HepG2 (cell line): ENCODE data around the gene ATN1. TPM values are rescaled to one million over a fixed set of nuclear protein-coding genes. Genes with fewer than 3 reads are reported as not detected.
A peak's percentile ranks its signal among the peaks of the same experiment; 100 is the strongest.

Source experiments
- ARHGAP35 ChIP-seq: sonication (generic); formaldehyde crosslinking; IDR thresholded peaks from 2 replicates; pipeline ENCODE4 v1.9.0; 2022; ENCODE audit warnings: mild to moderate bottlenecking, inconsistent platforms, moderate library complexity, missing genetic modification reagents, borderline replicate concordance
- ATF6 ChIP-seq: sonication (generic); formaldehyde crosslinking; conservative IDR thresholded peaks from 2 replicates; pipeline ENCODE4 v1.4.0; 2020; ENCODE audit warnings: missing genetic modification reagents
- ELF1 ChIP-seq: sonication (generic); formaldehyde crosslinking; IDR thresholded peaks from 2 replicates; pipeline ENCODE4 v1.4.0; 2020; ENCODE audit warnings: missing genetic modification reagents
- FIP1L1 ChIP-seq: fragments of 200-400 bp; formaldehyde crosslinking; IDR thresholded peaks from 2 replicates; pipeline ENCODE4 v1.6.1; 2018; ENCODE audit warnings: low read depth, mild to moderate bottlenecking, low read length, moderate library complexity, borderline replicate concordance; ENCODE audit not compliant: insufficient read depth
- HDAC6 ChIP-seq: fragments of 200-600 bp; sonication (generic); IDR thresholded peaks from 2 replicates; pipeline ENCODE4 v1.7.0; 2017; ENCODE audit warnings: mild to moderate bottlenecking, antibody characterized with exemption, low read length, low read depth
- HMG20A ChIP-seq: IDR thresholded peaks from 2 replicates; pipeline ENCODE4 v1.6.1; 2016; ENCODE audit warnings: borderline replicate concordance
- HOXD1 ChIP-seq: sonication (generic); formaldehyde crosslinking; IDR thresholded peaks from 2 replicates; pipeline ENCODE4 v1.5.0; 2020; ENCODE audit warnings: missing genetic modification reagents
- KLF12 ChIP-seq: sonication (generic); formaldehyde crosslinking; IDR thresholded peaks from 2 replicates; pipeline ENCODE4 v1.4.0; 2020; ENCODE audit warnings: missing genetic modification reagents, borderline replicate concordance
- MAX ChIP-seq: IDR thresholded peaks from 2 replicates; pipeline ENCODE4 v1.6.1; 2012; ENCODE audit warnings: inconsistent platforms
- NFYB ChIP-seq: sonication (generic); formaldehyde crosslinking; IDR thresholded peaks from 2 replicates; pipeline ENCODE4 v1.4.0; 2020; ENCODE audit warnings: missing genetic modification reagents
- SIX4 ChIP-seq: sonication (generic); formaldehyde crosslinking; IDR thresholded peaks from 2 replicates; pipeline ENCODE4 v1.4.0; 2020; ENCODE audit warnings: missing genetic modification reagents
- SKI ChIP-seq: fragments of 450-650 bp; IDR thresholded peaks from one replicate; pipeline ENCODE4 v1.6.1; 2018; ENCODE audit warnings: mild to moderate bottlenecking; ENCODE audit not compliant: partially characterized antibody
- TP53 ChIP-seq: sonication (generic); formaldehyde crosslinking; conservative IDR thresholded peaks from 2 replicates; pipeline ENCODE4 v1.4.0; 2020; ENCODE audit warnings: missing genetic modification reagents
- YY1 ChIP-seq: IDR thresholded peaks from 2 replicates; pipeline ENCODE4 v1.6.1; 2011; ENCODE audit warnings: low read length, low read depth, moderate library complexity, mild to moderate bottlenecking; ENCODE audit not compliant: insufficient read depth, insufficient replicate concordance
- ZNF180 ChIP-seq: sonication (generic); formaldehyde crosslinking; IDR thresholded peaks from 2 replicates; pipeline ENCODE4 v1.4.0; 2020; ENCODE audit warnings: low read depth, missing genetic modification reagents, borderline replicate concordance
- ZNF605 ChIP-seq: sonication (generic); formaldehyde crosslinking; IDR thresholded peaks from 2 replicates; pipeline ENCODE4 v1.8.0; 2022; ENCODE audit warnings: mild to moderate bottlenecking, missing genetic modification reagents
- ZNF746 ChIP-seq: sonication (generic); formaldehyde crosslinking; IDR thresholded peaks from 2 replicates; pipeline ENCODE4 v1.8.0; 2022; ENCODE audit warnings: mild to moderate bottlenecking, missing genetic modification reagents
- ZNF777 ChIP-seq: sonication (generic); formaldehyde crosslinking; IDR thresholded peaks from 2 replicates; pipeline ENCODE4 v1.4.0; 2020; ENCODE audit warnings: missing genetic modification reagents
- ZSCAN20 ChIP-seq: sonication (generic); formaldehyde crosslinking; IDR thresholded peaks from 2 replicates; pipeline ENCODE4 v1.4.0; 2020; ENCODE audit warnings: missing genetic modification reagents, mild to moderate bottlenecking, borderline replicate concordance
- ZSCAN31 ChIP-seq: sonication (generic); formaldehyde crosslinking; IDR thresholded peaks from 2 replicates; pipeline ENCODE4 v1.5.0; 2020; ENCODE audit warnings: low read depth, mild to moderate bottlenecking, missing genetic modification reagents
- polyA plus RNA-seq, 8 experiments: library from polyadenylated mRNA; depleted of rRNA in 3 of 8; stranded (reverse) in 7 of 8; unstranded in 1 of 8; fragments of >200 nt; fragmentation: Illumina TruSeq in 4 of 8; extraction: Trizol in 4 of 8; gene quantifications; 2 replicates each; pipeline versions ENCODE4 v1.2.1 to v1.2.3, GENCODE V29; 2011 to 2016; ENCODE audit warnings: low read depth in 4 of 8, missing spikeins in 1 of 8, mixed read lengths in 1 of 8; ENCODE audit not compliant: insufficient read depth in 1 of 8
- total RNA-seq, 5 experiments: library from RNA; depleted of rRNA; stranded (reverse); fragments of >200 nt; fragmentation: Illumina TruSeq; extraction: Trizol; gene quantifications; 2 replicates each; pipeline ENCODE4 v1.2.3, GENCODE V29; 2016; ENCODE audit warnings: low read depth in 1 of 5
- TF ChIP-seq, protein P1 (sequence below): sonication (generic); formaldehyde crosslinking; IDR thresholded peaks from 2 replicates; pipeline ENCODE4 v1.4.0; 2020; ENCODE audit warnings: missing genetic modification reagents
- TF ChIP-seq, protein P2 (sequence below): sonication (generic); formaldehyde crosslinking; conservative IDR thresholded peaks from 2 replicates; pipeline ENCODE4 v1.4.0; 2020; ENCODE audit warnings: mild to moderate bottlenecking, missing genetic modification reagents, moderate library complexity

ATN1 gene
- total and polyA plus RNA-seq, 2 of the 13 experiments (the other 11 are each of a cell fraction or from before 2014, with no cell fraction given), result 2.1 to 8.6 TPM

- TF ChIP-seq ZNF180 (CRISPR knock-in tag) (peak; percentile 72; the same call in 1 of the 2 replicates), HMG20A (CRISPR knock-in tag) (0 out of 2 replicates have a peak, but pooled peaks have one; percentile 38), ZSCAN20 (CRISPR knock-in tag) (0 out of 2 replicates have a peak, but pooled peaks have one; percentile 57), NFYB (CRISPR knock-in tag) (0 out of 2 replicates have a peak, but pooled peaks have one; percentile 27), KLF12 (CRISPR knock-in tag) (peak; percentile 78; the same call in 1 of the 2 replicates), ZSCAN31 (CRISPR knock-in tag) (peak; percentile 57; the same call in 1 of the 2 replicates), SIX4 (CRISPR knock-in tag) (no peak), YY1 (peak; percentile 74), ELF1 (CRISPR knock-in tag) (0 out of 2 replicates have a peak, but pooled peaks have one; percentile 14), ZNF746 (CRISPR knock-in tag) (peak; percentile 65; the same call in 1 of the 2 replicates), ZNF777 (CRISPR knock-in tag) (peak; percentile 80), ZNF605 (CRISPR knock-in tag) (peak; percentile 90), HDAC6 (no peak), HOXD1 (peak; percentile 76; the same call in 1 of the 2 replicates), ATF6 (0 out of 2 replicates have a peak, but pooled peaks have one; percentile 29), ARHGAP35 (CRISPR knock-in tag) (peak; percentile 33; the same call in 1 of the 2 replicates), TP53 (CRISPR knock-in tag) (0 out of 2 replicates have a peak, but pooled peaks have one; percentile 54), SKI (peak; percentile 25), FIP1L1 (0 out of 2 replicates have a peak, but pooled peaks have one; percentile 59), MAX (peak; percentile 41; the same call in 1 of the 2 replicates)
- TF ChIP-seq, protein P1, sequence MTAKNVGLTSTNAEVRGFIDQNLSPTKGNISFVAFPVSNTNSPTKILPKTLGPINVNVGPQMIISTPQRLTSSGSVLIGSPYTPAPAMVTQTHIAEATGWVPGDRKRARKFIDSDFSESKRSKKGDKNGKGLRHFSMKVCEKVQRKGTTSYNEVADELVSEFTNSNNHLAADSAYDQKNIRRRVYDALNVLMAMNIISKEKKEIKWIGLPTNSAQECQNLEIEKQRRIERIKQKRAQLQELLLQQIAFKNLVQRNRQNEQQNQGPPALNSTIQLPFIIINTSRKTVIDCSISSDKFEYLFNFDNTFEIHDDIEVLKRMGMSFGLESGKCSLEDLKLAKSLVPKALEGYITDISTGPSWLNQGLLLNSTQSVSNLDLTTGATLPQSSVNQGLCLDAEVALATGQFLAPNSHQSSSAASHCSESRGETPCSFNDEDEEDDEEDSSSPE (CRISPR knock-in tag), result peak; percentile 93
- TF ChIP-seq, protein P2, sequence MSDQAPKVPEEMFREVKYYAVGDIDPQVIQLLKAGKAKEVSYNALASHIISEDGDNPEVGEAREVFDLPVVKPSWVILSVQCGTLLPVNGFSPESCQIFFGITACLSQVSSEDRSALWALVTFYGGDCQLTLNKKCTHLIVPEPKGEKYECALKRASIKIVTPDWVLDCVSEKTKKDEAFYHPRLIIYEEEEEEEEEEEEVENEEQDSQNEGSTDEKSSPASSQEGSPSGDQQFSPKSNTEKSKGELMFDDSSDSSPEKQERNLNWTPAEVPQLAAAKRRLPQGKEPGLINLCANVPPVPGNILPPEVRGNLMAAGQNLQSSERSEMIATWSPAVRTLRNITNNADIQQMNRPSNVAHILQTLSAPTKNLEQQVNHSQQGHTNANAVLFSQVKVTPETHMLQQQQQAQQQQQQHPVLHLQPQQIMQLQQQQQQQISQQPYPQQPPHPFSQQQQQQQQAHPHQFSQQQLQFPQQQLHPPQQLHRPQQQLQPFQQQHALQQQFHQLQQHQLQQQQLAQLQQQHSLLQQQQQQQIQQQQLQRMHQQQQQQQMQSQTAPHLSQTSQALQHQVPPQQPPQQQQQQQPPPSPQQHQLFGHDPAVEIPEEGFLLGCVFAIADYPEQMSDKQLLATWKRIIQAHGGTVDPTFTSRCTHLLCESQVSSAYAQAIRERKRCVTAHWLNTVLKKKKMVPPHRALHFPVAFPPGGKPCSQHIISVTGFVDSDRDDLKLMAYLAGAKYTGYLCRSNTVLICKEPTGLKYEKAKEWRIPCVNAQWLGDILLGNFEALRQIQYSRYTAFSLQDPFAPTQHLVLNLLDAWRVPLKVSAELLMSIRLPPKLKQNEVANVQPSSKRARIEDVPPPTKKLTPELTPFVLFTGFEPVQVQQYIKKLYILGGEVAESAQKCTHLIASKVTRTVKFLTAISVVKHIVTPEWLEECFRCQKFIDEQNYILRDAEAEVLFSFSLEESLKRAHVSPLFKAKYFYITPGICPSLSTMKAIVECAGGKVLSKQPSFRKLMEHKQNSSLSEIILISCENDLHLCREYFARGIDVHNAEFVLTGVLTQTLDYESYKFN (CRISPR knock-in tag), result peak; percentile 25; the same call in 1 of the 2 replicates
Observed at GRCh38 chr12:6944381-6945186, 16.8 kb downstream of the ATN1 start (continued).
